Neuronal stem cell (in vitro differentiated cells): ENCODE results near the gene TMEM131L.

Source experiments
- DNase-seq: peaks from one replicate; pipeline ENCODE4 v3.0.0-alpha.2; 2013; ENCODE audit warnings: low spot score
- H2AFZ ChIP-seq: one replicate; pipeline ENCODE4 v1.6.1; 2013; ENCODE audit warnings: mild to moderate bottlenecking, low read length, inconsistent platforms
- H2AK5ac ChIP-seq: 2 replicates; pipeline ENCODE4 v1.6.1; 2013; ENCODE audit warnings: low read depth, mild to moderate bottlenecking, inconsistent platforms, low read length, moderate library complexity, mixed read lengths
- H2BK120ac ChIP-seq: 2 replicates; pipeline ENCODE4 v1.6.1; 2013; ENCODE audit warnings: low read depth, mild to moderate bottlenecking, inconsistent platforms, low read length, moderate library complexity, mixed read lengths
- H2BK12ac ChIP-seq: one replicate; pipeline ENCODE4 v1.6.1; 2013; ENCODE audit warnings: low read length, inconsistent platforms
- H2BK15ac ChIP-seq: 2 replicates; pipeline ENCODE4 v1.6.1; 2013; ENCODE audit warnings: mild to moderate bottlenecking, low read length, inconsistent platforms, mixed read lengths
- H2BK5ac ChIP-seq: one replicate; pipeline ENCODE4 v1.6.1; 2013; ENCODE audit warnings: inconsistent platforms, mild to moderate bottlenecking, low read length, moderate library complexity
- H3K14ac ChIP-seq: one replicate; pipeline ENCODE4 v1.6.1; 2013; ENCODE audit warnings: low read length, inconsistent platforms
- H3K18ac ChIP-seq: 2 replicates; pipeline ENCODE4 v1.6.1; 2013; ENCODE audit warnings: low read length, inconsistent platforms
- H3K23ac ChIP-seq: 2 replicates; pipeline ENCODE4 v1.6.1; 2013; ENCODE audit warnings: low read depth, mild to moderate bottlenecking, mixed read lengths, low read length, inconsistent platforms; ENCODE audit not compliant: poor library complexity
- H3K27ac ChIP-seq: replicated peaks from 3 replicates; pipeline ENCODE4 v1.5.1; 2013; ENCODE audit warnings: low read length, inconsistent platforms
- H3K27me3 ChIP-seq, 3 experiments: 2 replicates each; pipeline ENCODE4 v1.6.1; 2013; ENCODE audit warnings: low read length in 3 of 3, mild to moderate bottlenecking in 2 of 3, inconsistent platforms in 1 of 3, low read depth in 1 of 3, mixed read lengths in 1 of 3, moderate library complexity in 1 of 3; ENCODE audit not compliant: control insufficient read depth in 3 of 3, insufficient read depth in 3 of 3
- H3K36me3 ChIP-seq, 2 donors: replicated peaks in 1 of 2; 2 replicates each; pipeline ENCODE4 v1.6.1; 2013; ENCODE audit warnings: low read length in 2 of 2; ENCODE audit not compliant: control insufficient read depth in 2 of 2, insufficient read depth in 2 of 2
- H3K4ac ChIP-seq: 2 replicates; pipeline ENCODE4 v1.6.1; 2013; ENCODE audit warnings: inconsistent platforms, mild to moderate bottlenecking, low read length, moderate library complexity
- H3K4me1 ChIP-seq, 2 donors: 1 replicate in 1 of 2; 2 replicates in 1 of 2; pipeline ENCODE4 v1.6.1; 2013; ENCODE audit warnings: low read length in 2 of 2, low read depth in 1 of 2; ENCODE audit not compliant: control insufficient read depth in 2 of 2, insufficient read depth in 1 of 2
- H3K4me2 ChIP-seq: one replicate; pipeline ENCODE4 v1.6.1; 2013; ENCODE audit warnings: mild to moderate bottlenecking, low read length, inconsistent platforms; ENCODE audit not compliant: insufficient read depth, poor library complexity, severe bottlenecking
- H3K4me3 ChIP-seq, 2 donors: 2 replicates each; pipeline ENCODE4 v1.5.1; 2013; ENCODE audit warnings: low read length in 2 of 2, mild to moderate bottlenecking in 2 of 2, inconsistent platforms in 1 of 2, moderate library complexity in 1 of 2
- H3K79me1 ChIP-seq: one replicate; pipeline ENCODE4 v1.6.1; 2013; ENCODE audit warnings: low read depth, mild to moderate bottlenecking, inconsistent platforms, low read length, moderate library complexity
- H3K9ac ChIP-seq: one replicate; pipeline ENCODE4 v1.6.1; 2013; ENCODE audit warnings: mild to moderate bottlenecking, low read depth, low read length, inconsistent platforms; ENCODE audit not compliant: poor library complexity
- H3K9me3 ChIP-seq, 2 donors: replicated peaks in 1 of 2; 2 replicates each; pipeline versions ENCODE3 to v1.6.1; 2013; ENCODE audit warnings: low read length in 2 of 2, mild to moderate bottlenecking in 2 of 2, inconsistent platforms in 1 of 2, low read depth in 1 of 2, mixed read lengths in 1 of 2, moderate library complexity in 1 of 2; ENCODE audit not compliant: control insufficient read depth in 2 of 2, insufficient read depth in 1 of 2
- H4K8ac ChIP-seq: one replicate; pipeline ENCODE4 v1.6.1; 2013; ENCODE audit warnings: low read depth, mild to moderate bottlenecking, inconsistent platforms, low read length, moderate library complexity
- H4K91ac ChIP-seq: one replicate; pipeline ENCODE4 v1.6.1; 2013; ENCODE audit warnings: low read length, low read depth, mild to moderate bottlenecking, inconsistent platforms; ENCODE audit not compliant: poor library complexity
- WGBS, 2 donors: extraction: QIAGEN DNeasy Blood & Tissue Kit; methylation state at CpG; one replicate each; pipeline ENCODE4 v1.1.7; 2013; ENCODE audit warnings: missing lambda C conversion rate in 2 of 2, mixed read lengths in 1 of 2; ENCODE audit not compliant: insufficient read length in 2 of 2, insufficient replicate concordance in 1 of 2; ENCODE audit errors: extremely low coverage in 2 of 2; 5-methylcytosine and 5-hydroxymethylcytosine counted together

TMEM131L gene

DNA sequence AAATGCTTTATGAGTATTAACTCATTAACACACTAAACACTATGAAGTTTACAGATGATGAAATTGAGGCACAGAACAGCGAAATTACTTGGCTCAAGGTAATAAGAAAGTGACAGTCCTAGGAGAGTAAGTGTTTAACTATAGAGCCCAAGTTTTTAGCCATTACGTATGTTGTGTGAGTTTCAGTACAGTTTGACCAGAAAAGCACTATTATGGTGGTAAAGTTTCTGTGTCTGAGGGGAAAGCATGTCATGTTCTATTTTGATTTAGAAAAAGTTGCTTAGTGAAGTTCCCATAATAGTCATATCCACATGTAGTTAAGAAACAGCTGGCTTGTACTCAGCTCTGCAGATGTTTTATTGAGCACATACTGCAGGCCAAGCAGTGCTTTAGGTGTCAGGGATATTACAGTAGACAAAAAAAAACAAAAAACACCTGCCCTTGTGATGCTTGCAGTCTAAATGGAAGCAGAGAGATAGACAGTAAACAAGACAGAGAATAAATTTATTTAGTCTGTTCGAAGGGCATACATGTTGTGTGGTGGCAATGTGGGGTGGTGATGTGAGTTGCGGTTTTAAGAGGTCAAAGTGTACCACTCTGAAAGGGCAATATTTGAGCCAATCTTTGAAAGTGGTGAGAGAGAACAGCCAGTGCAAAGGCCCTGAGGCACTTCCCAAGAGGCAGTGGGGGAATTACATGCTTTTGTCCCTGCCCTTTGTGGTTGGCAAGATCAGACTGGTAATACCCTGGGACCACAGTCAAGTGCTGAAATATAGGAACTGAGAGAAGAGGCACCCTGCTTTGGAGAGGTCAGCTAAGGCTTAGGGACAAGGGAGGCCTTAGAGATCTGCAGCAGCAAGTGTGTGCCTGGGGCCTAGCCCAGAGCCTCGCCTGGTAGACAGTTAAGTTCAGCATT is 6.2 kb downstream of the TMEM131L start:
- Histone ChIP-seq H3K23ac (no peak overlapping the region), H3K4ac (no peak overlapping the region), H3K36me3 (peaks cover 1 to 38% of the 10 kb centered on the region in 2 donors), H3K4me1 (peaks cover 1 to 12% of the 10 kb centered on the region in 2 donors), H2BK120ac (no peak overlapping the region), H2AFZ (no peak overlapping the region), H3K9ac (no peak overlapping the region), H3K14ac (no peak overlapping the region), H4K91ac (no peak overlapping the region), H3K9me3 (no peaks in the 10 kb centered on the region), H3K4me2 (no peak overlapping the region), H2BK15ac (no peak overlapping the region), H2BK12ac (no peak overlapping the region), H3K4me3 (no peak overlapping the region), H4K8ac (no peak overlapping the region), H3K27ac (no peak overlapping the region), H3K27me3 (no peaks in the 10 kb centered on the region), H3K79me1 (peaks cover 3% of the 10 kb centered on the region), H2AK5ac (no peak overlapping the region), H2BK5ac (no peak overlapping the region), H3K18ac (no peak overlapping the region)
- WGBS, 2 donors: no CpG with 5 or more reads among the region's 5 CpGs
- no peak for DNase-seq

GRCh38 chr4:153474251-153474650 is 8.1 kb downstream of the TMEM131L start:
- no peak for DNase-seq
- no peak overlapping the region for H2BK5ac ChIP-seq
- H3K4me3 ChIP-seq: no peak overlapping the region
- no peak overlapping the region for H4K91ac ChIP-seq
- H3K9ac ChIP-seq: no peak overlapping the region
- no peak overlapping the region for H3K18ac ChIP-seq
- WGBS, 2 donors: 100% methylated on average over 1 of the region's 4 CpGs; no CpG with 5 or more reads in 1 of the 2 donors
- H3K27me3 ChIP-seq: no peaks in the 10 kb centered on the region
- no peak overlapping the region for H2AFZ ChIP-seq
- H2BK12ac ChIP-seq: no peak overlapping the region
- H3K27ac ChIP-seq: no peak overlapping the region
- H3K36me3 ChIP-seq: peaks cover 1 to 44% of the 10 kb centered on the region in 2 donors
- no peak overlapping the region for H4K8ac ChIP-seq
- no peak overlapping the region for H3K4me2 ChIP-seq
- H2BK15ac ChIP-seq: no peak overlapping the region
- peaks cover 2% of the 10 kb centered on the region for H3K79me1 ChIP-seq
- no peak overlapping the region for H3K4ac ChIP-seq
- H3K23ac ChIP-seq: no peak overlapping the region
- H2AK5ac ChIP-seq: no peak overlapping the region
- H3K4me1 ChIP-seq: no peaks in the 10 kb centered on the region
- H3K9me3 ChIP-seq: no peaks in the 10 kb centered on the region
- no peak overlapping the region for H3K14ac ChIP-seq
- H2BK120ac ChIP-seq: no peak overlapping the region

DNA sequence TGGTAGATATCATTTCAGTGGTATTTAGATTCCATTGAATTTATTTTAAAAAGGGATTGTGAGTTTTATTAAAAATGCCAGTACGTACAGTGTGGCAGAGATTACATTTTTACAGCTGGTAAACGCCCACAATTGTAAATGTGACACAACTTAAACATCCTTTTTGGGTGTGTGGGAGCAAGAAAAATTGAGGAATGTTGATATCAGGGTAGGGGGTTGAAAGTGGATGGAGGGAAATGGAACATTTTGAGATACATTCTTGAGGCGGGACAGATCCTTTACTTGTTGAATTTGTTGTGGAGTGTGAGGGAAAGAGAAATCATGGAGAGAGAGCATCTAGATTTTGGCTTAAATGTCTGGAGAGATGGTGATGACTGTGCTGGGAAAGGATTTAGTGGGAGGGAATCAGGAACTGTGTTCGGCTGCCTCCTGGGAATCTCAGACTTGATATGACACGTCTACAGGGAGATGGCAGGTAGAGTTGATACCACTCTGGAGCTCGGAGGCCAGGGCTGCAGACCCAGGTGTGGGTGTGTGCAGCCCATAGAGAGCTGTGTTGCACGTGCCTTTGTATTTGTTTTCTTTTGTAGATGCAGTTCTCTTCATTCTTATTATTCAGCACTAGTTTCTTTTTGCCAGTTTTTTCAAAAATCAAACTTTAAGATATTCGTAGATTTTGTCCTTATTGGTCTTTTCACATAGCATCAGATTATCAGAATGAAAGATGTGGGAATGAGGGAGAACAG is 10.8 kb downstream of the TMEM131L start:
- Histone ChIP-seq H2BK5ac (no peak overlapping the region), H3K23ac (no peak overlapping the region), H3K4me2 (no peak overlapping the region), H3K14ac (no peak overlapping the region), H3K9ac (no peak overlapping the region), H2BK120ac (no peak overlapping the region), H2BK12ac (no peak overlapping the region), H3K4me3 (no peak overlapping the region), H3K27ac (peak overlapping the region; percentile 13), H3K18ac (no peak overlapping the region), H3K27me3 (no peaks in the 10 kb centered on the region), H4K8ac (no peak overlapping the region), H3K4ac (no peak overlapping the region), H2BK15ac (no peak overlapping the region), H3K36me3 (peaks cover 3 to 48% of the 10 kb centered on the region in 2 donors), H4K91ac (no peak overlapping the region), H3K79me1 (no peaks in the 10 kb centered on the region), H3K9me3 (no peaks in the 10 kb centered on the region), H3K4me1 (no peaks in the 10 kb centered on the region), H2AFZ (no peak overlapping the region), H2AK5ac (no peak overlapping the region)
- DNase-seq: no peak
- no CpG with 5 or more reads among the region's 8 CpGs for WGBS, 2 donors

DNA sequence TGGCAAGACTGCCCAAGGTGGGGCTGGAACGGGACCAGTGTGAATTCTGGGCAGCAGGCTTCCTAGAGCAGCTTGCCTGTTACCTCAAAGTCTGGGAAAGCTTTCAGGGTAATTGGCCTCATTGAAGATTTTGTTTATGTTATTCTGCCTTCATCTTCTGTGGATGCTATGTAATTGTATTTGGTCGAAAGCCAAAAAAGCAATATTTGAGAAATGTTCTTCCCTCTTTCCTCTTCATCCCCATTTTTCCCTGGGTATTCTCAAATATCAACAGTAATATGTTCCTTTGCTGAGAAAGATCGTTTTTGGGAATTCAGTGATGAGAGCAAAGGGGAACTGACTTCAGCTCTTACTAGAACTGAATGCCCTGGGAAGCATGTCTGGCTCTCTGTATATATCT is 12.9 kb downstream of the TMEM131L start:
- H3K14ac ChIP-seq: no peak overlapping the region

More for the DNA sequence above, 12.9 kb downstream of the TMEM131L start:
- DNase-seq: no peak
- H2BK15ac ChIP-seq: no peak overlapping the region
- H2BK5ac ChIP-seq: no peak overlapping the region
- H2AFZ ChIP-seq: no peak overlapping the region
- H3K27me3 ChIP-seq: no peaks in the 10 kb centered on the region
- no peak overlapping the region for H2BK12ac ChIP-seq
- no peak overlapping the region for H3K4me3 ChIP-seq
- H3K4me1 ChIP-seq: no peaks in the 10 kb centered on the region
- no peak overlapping the region for H4K8ac ChIP-seq
- peaks cover 1 to 43% of the 10 kb centered on the region in 2 donors for H3K36me3 ChIP-seq
- H3K23ac ChIP-seq: no peak overlapping the region
- no peaks in the 10 kb centered on the region for H3K9me3 ChIP-seq
- H3K79me1 ChIP-seq: no peaks in the 10 kb centered on the region
- H4K91ac ChIP-seq: no peak overlapping the region
- no peak overlapping the region for H3K27ac ChIP-seq
- no CpG with 5 or more reads among the region's 3 CpGs for WGBS, 2 donors
- no peak overlapping the region for H3K4me2 ChIP-seq
- no peak overlapping the region for H2BK120ac ChIP-seq
- H3K4ac ChIP-seq: no peak overlapping the region
- H3K18ac ChIP-seq: no peak overlapping the region
- H2AK5ac ChIP-seq: no peak overlapping the region
- H3K9ac ChIP-seq: no peak overlapping the region
